SH-SY5Y (cell line): ENCODE measurements around the gene PKNOX2.

Experiments
- GATA2 ChIP-seq: IDR thresholded peaks from 2 replicates; pipeline ENCODE4 v1.6.1; 2011; ENCODE audit warnings: mild to moderate bottlenecking, low read depth, low read length
- GATA3 ChIP-seq: IDR thresholded peaks from 2 replicates; pipeline ENCODE4 v1.6.1; 2011; ENCODE audit warnings: low read depth, mild to moderate bottlenecking, low read length, moderate library complexity

GRCh38 chr11:125290263-125290662 lies 125.7 kb downstream of the PKNOX2 start:
- TF ChIP-seq GATA2 (no peak), GATA3 (no peak)
